HG03064 (cell line): ENCODE data around the gene MAP3K20.
"Not testable (repeated sequence)": the region's sequence is repeated elsewhere in the genome, so short reads cannot be mapped to it uniquely, and the experiment has no call there.

Experiments used
- ATAC-seq: cut with Tn5 transposase; IDR thresholded peaks from one replicate; pipeline ENCODE4 v1.9.1; 2021; ENCODE audit warnings: low read depth; ENCODE audit not compliant: unreplicated experiment

The MAP3K20 gene

GRCh38 chr2:173262356-173262755, 186.7 kb downstream of the MAP3K20 start:
- ATAC-seq = not testable (repeated sequence)

- ATAC-seq = no peak
These were observed 188.5 kb downstream of the MAP3K20 start for GRCh38 chr2:173264151-173264550.

GRCh38 chr2:173264603-173265366, 189.1 kb downstream of the MAP3K20 start:
- peak; percentile 98 for ATAC-seq

- ATAC-seq = no peak
These were observed 195.5 kb downstream of the MAP3K20 start for GRCh38 chr2:173271135-173271534.

- ATAC-seq = no peak
These were observed 196.2 kb downstream of the MAP3K20 start for GRCh38 chr2:173271825-173272224.

GRCh38 chr2:173272849-173273248, 197.2 kb downstream of the MAP3K20 start:
- ATAC-seq = no peak

GRCh38 chr2:173278794-173279526, 203.3 kb downstream of the MAP3K20 start:
- no peak for ATAC-seq

- no peak for ATAC-seq
These were observed 203.9 kb downstream of the MAP3K20 start for GRCh38 chr2:173279527-173279868.

- ATAC-seq = no peak
These were observed 205.2 kb downstream of the MAP3K20 start for GRCh38 chr2:173280853-173281252.

GRCh38 chr2:173281898-173282297, 206.3 kb downstream of the MAP3K20 start:
- ATAC-seq = not testable (repeated sequence)

GRCh38 chr2:173282795-173283545, 207.3 kb downstream of the MAP3K20 start:
- ATAC-seq = no peak

GRCh38 chr2:173286153-173286809, 210.6 kb downstream of the MAP3K20 start:
- ATAC-seq = peak; percentile 62

- no peak for ATAC-seq
These were observed 211.9 kb downstream of the MAP3K20 start for GRCh38 chr2:173287594-173287993.

GRCh38 chr2:173288561-173288960, 212.9 kb downstream of the MAP3K20 start:
- ATAC-seq = no peak

- ATAC-seq = no peak
These were observed 214.4 kb downstream of the MAP3K20 start for GRCh38 chr2:173290046-173290445.

- ATAC-seq = no peak
These were observed 214.9 kb downstream of the MAP3K20 start for GRCh38 chr2:173290518-173290917.

- ATAC-seq = no peak
These were observed 215.8 kb downstream of the MAP3K20 start for GRCh38 chr2:173291412-173291811.

- ATAC-seq = no peak
These were observed 220.6 kb downstream of the MAP3K20 start for GRCh38 chr2:173296235-173296634.

- no peak for ATAC-seq
These were observed 223.0 kb downstream of the MAP3K20 start for GRCh38 chr2:173298536-173299097.

GRCh38 chr2:173299764-173300163, 224.1 kb downstream of the MAP3K20 start:
- ATAC-seq = no peak
